Esophagus squamous epithelium (tissue), 4 donors: ENCODE measurements around the gene GNAT2.

Experiments
- CTCF ChIP-seq, 6 experiments: fragments of 450-650 bp in 4 of 6; fragments of 200-600 bp in 2 of 6; sonication (generic) in 2 of 6; IDR thresholded peaks; one replicate each; pipeline ENCODE4 v1.5.1; 2016 to 2019; ENCODE audit warnings: antibody characterized with exemption in 6 of 6, mild to moderate bottlenecking in 4 of 6, moderate library complexity in 4 of 6
- POLR2A ChIP-seq, 4 donors: fragments of 450-650 bp; IDR thresholded peaks; one replicate each; pipeline ENCODE4 v1.6.1; 2017; ENCODE audit warnings: antibody characterized with exemption in 4 of 4, mild to moderate bottlenecking in 4 of 4, moderate library complexity in 3 of 4

GRCh38 chr1:109589679-109590078 is 29.7 kb downstream of the GNAT2 start:
- TF ChIP-seq POLR2A (IDR thresholded peaks at IDR 0.05) (no peak), CTCF (IDR thresholded peaks at IDR 0.05) (no peak)
